Fibroblast of the aortic adventitia (primary cell): Measurements from ENCODE around the gene PSMD1. TPM values are rescaled to one million over a fixed set of nuclear protein-coding genes. Genes with fewer than 3 reads are reported as not detected.

Source experiments
- DNase-seq: peaks from one replicate; pipeline ENCODE4 v3.0.0-alpha.2; 2010; ENCODE audit warnings: low read depth
- H3K4me3 ChIP-seq: 2 replicates; pipeline ENCODE4 v1.5.1; 2011; ENCODE audit warnings: low read depth, mild to moderate bottlenecking, control low read depth, low read length, moderate library complexity
- CTCF ChIP-seq: IDR thresholded peaks from 2 replicates; pipeline ENCODE4 v1.5.1; 2011; ENCODE audit warnings: mild to moderate bottlenecking, low read length, control low read depth, inconsistent platforms; ENCODE audit not compliant: insufficient read depth
- total RNA-seq: library from RNA; depleted of rRNA; stranded (reverse); fragments of >200 nt; gene quantifications from 2 replicates; pipeline ENCODE4 v1.2.3, GENCODE V29; 2012; ENCODE audit warnings: low replicate concordance

Gene PSMD1
- total RNA-seq, 1 donor, result 127 TPM

- no peak for TF ChIP-seq CTCF
- DNase-seq, result no peak
Measured at GRCh38 chr2:231197706-231198290, 141.1 kb downstream of the PSMD1 start.

GRCh38 chr2:231198291-231199173 is 141.9 kb downstream of the PSMD1 start, which contains the start of gene ARMC9:
Gene ARMC9 (plus strand): TSS chr2:231198631. CDS start chr2:231206239, 7,608 bp downstream.
- peak within 1 kb of the TSS; percentile 96 for H3K4me3 ChIP-seq
- peak; percentile 51 for DNase-seq
- no peak for TF ChIP-seq CTCF

More at GRCh38 chr2:231197706-231198290, 141.1 kb downstream of the PSMD1 start:
- peak overlapping the region; percentile 96 for H3K4me3 ChIP-seq

GRCh38 chr2:231199219-231199618 is 142.6 kb downstream of the PSMD1 start:
- DNase-seq, result peak; percentile 78

DNA sequence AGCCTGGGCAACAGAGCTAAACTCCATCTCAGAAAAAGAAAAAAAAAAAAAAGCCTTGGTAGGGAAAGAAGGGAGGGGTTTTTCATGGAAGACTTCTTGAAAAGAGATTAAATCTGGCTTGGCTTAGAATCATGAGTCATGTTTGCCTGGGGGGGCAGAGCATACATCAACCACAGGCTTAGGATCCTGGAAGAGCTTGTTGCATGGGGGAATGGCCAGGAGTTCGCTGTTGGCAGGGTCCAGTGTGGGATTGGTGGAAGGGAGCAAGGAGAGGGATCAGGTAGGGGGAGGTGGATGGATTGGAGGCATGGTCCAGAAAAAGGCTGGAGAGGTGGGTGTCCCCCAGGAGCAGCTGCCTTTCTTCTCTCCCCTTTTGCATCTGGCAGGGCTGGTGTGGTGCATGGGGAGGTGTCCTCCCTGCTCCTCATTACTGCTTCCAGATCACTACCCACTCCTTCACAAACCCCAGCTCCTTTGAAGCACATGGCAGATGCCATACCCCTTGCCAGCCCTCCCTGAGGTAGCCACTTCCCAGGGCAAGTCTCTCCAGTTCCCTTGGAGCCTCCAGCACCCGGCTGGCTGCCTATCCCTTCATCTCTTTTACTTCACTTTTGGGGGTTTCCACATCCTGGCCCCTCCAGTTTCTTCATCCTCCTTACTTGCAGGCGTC is 144.3 kb downstream of the PSMD1 start:
- peak overlapping the region; percentile 56 for H3K4me3 ChIP-seq
- peak; percentile 83 for DNase-seq
- TF ChIP-seq CTCF, result no peak

More at GRCh38 chr2:231199219-231199618, 142.6 kb downstream of the PSMD1 start:
- H3K4me3 ChIP-seq, result peak overlapping the region; percentile 96
- TF ChIP-seq CTCF, result no peak

DNA sequence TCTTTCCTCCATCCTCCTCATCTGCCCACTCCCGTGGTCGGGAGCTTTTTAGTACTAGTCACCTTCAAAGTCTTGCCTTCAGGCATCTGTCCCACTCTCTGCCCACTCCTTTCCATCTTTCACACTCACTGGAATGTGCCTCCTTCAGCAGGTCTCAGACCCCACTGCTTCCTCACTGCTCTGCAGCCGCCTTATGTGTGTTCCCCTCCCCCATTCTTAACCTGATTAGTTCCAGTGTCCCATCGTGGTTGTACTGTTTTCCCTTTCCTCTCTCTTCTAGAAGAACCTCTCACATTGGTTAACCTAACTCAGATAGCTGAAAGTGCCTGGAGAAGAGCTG is 144.8 kb downstream of the PSMD1 start:
- no peak for TF ChIP-seq CTCF
- peak overlapping the region; percentile 56 for H3K4me3 ChIP-seq
- no peak for DNase-seq

- no peak for TF ChIP-seq CTCF
- no peak for DNase-seq
Measured at GRCh38 chr2:231203087-231203486, 146.4 kb downstream of the PSMD1 start.

More at GRCh38 chr2:231203087-231203486, 146.4 kb downstream of the PSMD1 start:
- H3K4me3 ChIP-seq, result no peak overlapping the region
